H9 (cell line): ENCODE measurements around the gene TRIP10. TPM values are rescaled to one million over a fixed set of nuclear protein-coding genes. Genes with fewer than 3 reads are reported as not detected.

Source experiments
- DNase-seq: peaks from one replicate; pipeline ENCODE4 v3.0.0-alpha.2; 2017
- H2AFZ ChIP-seq: one replicate; pipeline ENCODE4 v1.6.1; 2013; ENCODE audit warnings: mild to moderate bottlenecking, low read length, control low read depth, moderate library complexity
- H2AK5ac ChIP-seq: 2 replicates; pipeline ENCODE4 v1.6.1; 2013; ENCODE audit warnings: low read length, control low read depth, mixed read lengths; ENCODE audit not compliant: insufficient read length
- H2BK120ac ChIP-seq: one replicate; pipeline ENCODE4 v1.6.1; 2013; ENCODE audit warnings: low read depth, mild to moderate bottlenecking, low read length, control low read depth, inconsistent platforms; ENCODE audit not compliant: poor library complexity, severe bottlenecking
- H2BK12ac ChIP-seq: 2 replicates; pipeline ENCODE4 v1.6.1; 2013; ENCODE audit warnings: low read length, control low read depth, mixed read lengths, low read depth; ENCODE audit not compliant: insufficient read length
- H2BK15ac ChIP-seq: 2 replicates; pipeline ENCODE4 v1.6.1; 2013; ENCODE audit warnings: low read depth, low read length, control low read depth
- H2BK20ac ChIP-seq: one replicate; pipeline ENCODE4 v1.6.1; 2013; ENCODE audit warnings: low read depth, mild to moderate bottlenecking, low read length, control low read depth, inconsistent platforms; ENCODE audit not compliant: poor library complexity, severe bottlenecking
- H2BK5ac ChIP-seq: 2 replicates; pipeline ENCODE4 v1.6.1; 2013; ENCODE audit warnings: low read length, control low read depth, mixed read lengths; ENCODE audit not compliant: insufficient read length
- H3K14ac ChIP-seq: 2 replicates; pipeline ENCODE4 v1.6.1; 2013; ENCODE audit warnings: low read length, control low read depth; ENCODE audit not compliant: insufficient read depth
- H3K18ac ChIP-seq: 2 replicates; pipeline ENCODE4 v1.6.1; 2013; ENCODE audit warnings: low read depth, mild to moderate bottlenecking, mixed read lengths, low read length, control low read depth; ENCODE audit not compliant: insufficient read length
- H3K23ac ChIP-seq: 2 replicates; pipeline ENCODE4 v1.6.1; 2013; ENCODE audit warnings: low read length, control low read depth, mixed read lengths, low read depth; ENCODE audit not compliant: insufficient read length
- H3K23me2 ChIP-seq: 2 replicates; pipeline ENCODE4 v1.6.1; 2013; ENCODE audit warnings: low read depth, mild to moderate bottlenecking, mixed read lengths, low read length, control low read depth; ENCODE audit not compliant: insufficient read length, poor library complexity, severe bottlenecking
- H3K27ac ChIP-seq: 2 replicates; pipeline ENCODE4 v1.5.1; 2013; ENCODE audit warnings: low read length, control low read depth, mixed read lengths, low read depth; ENCODE audit not compliant: insufficient read length
- H3K27me3 ChIP-seq: 2 replicates; pipeline ENCODE4 v1.6.1; 2013; ENCODE audit warnings: low read length, control low read depth, inconsistent platforms; ENCODE audit not compliant: insufficient read depth
- H3K4ac ChIP-seq: 2 replicates; pipeline ENCODE4 v1.6.1; 2013; ENCODE audit warnings: low read depth, mild to moderate bottlenecking, control low read depth, inconsistent platforms, low read length, moderate library complexity
- H3K4me1 ChIP-seq: 2 replicates; pipeline ENCODE4 v1.6.1; 2013; ENCODE audit warnings: low read length, control low read depth, inconsistent platforms; ENCODE audit not compliant: insufficient read depth
- H3K4me2 ChIP-seq: 2 replicates; pipeline ENCODE4 v1.6.1; 2013; ENCODE audit warnings: low read length, control low read depth, mixed read lengths; ENCODE audit not compliant: insufficient read length, insufficient read depth
- H3K56ac ChIP-seq: 2 replicates; pipeline ENCODE4 v1.6.1; 2013; ENCODE audit warnings: low read depth, mild to moderate bottlenecking, mixed read lengths, low read length, control low read depth; ENCODE audit not compliant: insufficient read length
- H3K79me1 ChIP-seq: 2 replicates; pipeline ENCODE4 v1.6.1; 2013; ENCODE audit warnings: low read depth, mild to moderate bottlenecking, moderate library complexity, low read length, control low read depth, inconsistent platforms; ENCODE audit not compliant: insufficient read depth, poor library complexity, severe bottlenecking
- H3K79me2 ChIP-seq: 2 replicates; pipeline ENCODE4 v1.6.1; 2013; ENCODE audit warnings: low read length, control low read depth, inconsistent platforms; ENCODE audit not compliant: insufficient read depth
- H3K9ac ChIP-seq: 2 replicates; pipeline ENCODE4 v1.6.1; 2013; ENCODE audit warnings: low read length, control low read depth, mixed read lengths; ENCODE audit not compliant: insufficient read length; ENCODE audit errors: extremely low read depth
- H3K9me3 ChIP-seq: one replicate; pipeline ENCODE4 v1.6.1; 2013; ENCODE audit warnings: low read depth, low read length, inconsistent platforms; ENCODE audit not compliant: control insufficient read depth
- H3T11ph ChIP-seq: one replicate; pipeline ENCODE4 v1.6.1; 2013; ENCODE audit warnings: mild to moderate bottlenecking, low read length, control low read depth, inconsistent platforms
- H4K20me1 ChIP-seq: one replicate; pipeline ENCODE4 v1.6.1; 2013; ENCODE audit not compliant: control insufficient read depth, insufficient read length, insufficient read depth
- H4K5ac ChIP-seq: 2 replicates; pipeline ENCODE4 v1.6.1; 2013; ENCODE audit warnings: low read depth, mild to moderate bottlenecking, mixed read lengths, low read length, control low read depth; ENCODE audit not compliant: insufficient read length
- H4K8ac ChIP-seq: replicated peaks from 2 replicates; pipeline ENCODE4 v1.6.1; 2013; ENCODE audit warnings: low read length, control low read depth, mixed read lengths, low read depth; ENCODE audit not compliant: insufficient read length
- H4K91ac ChIP-seq: 2 replicates; pipeline ENCODE4 v1.6.1; 2013; ENCODE audit warnings: low read depth, mild to moderate bottlenecking, moderate library complexity, mixed read lengths, low read length, control low read depth; ENCODE audit not compliant: insufficient read length
- H3K27ac Mint-ChIP-seq, 3 experiments: 2 replicates in 2 of 3; 3 replicates in 1 of 3; pipeline ENCODE4 v1.8.0; 2020 to 2021; ENCODE audit warnings: mixed read lengths in 3 of 3, mild to moderate bottlenecking in 1 of 3, moderate library complexity in 1 of 3
- H3K27me3 Mint-ChIP-seq: 2 replicates; pipeline ENCODE4 v1.8.0; 2021; ENCODE audit warnings: low read depth, mild to moderate bottlenecking, moderate library complexity, mixed read lengths
- H3K36me3 Mint-ChIP-seq, 3 experiments: 2 replicates in 2 of 3; 3 replicates in 1 of 3; pipeline ENCODE4 v1.8.0; 2020 to 2021; ENCODE audit warnings: low read depth in 3 of 3, mixed read lengths in 3 of 3; ENCODE audit not compliant: insufficient read depth in 1 of 3
- H3K4me1 Mint-ChIP-seq, 2 experiments: 2 replicates each; pipeline ENCODE4 v1.8.0; 2020; ENCODE audit warnings: mixed read lengths in 2 of 2
- H3K4me3 Mint-ChIP-seq, 2 experiments: 2 replicates in 1 of 2; 3 replicates in 1 of 2; pipeline ENCODE4 v1.8.0; 2020 to 2021; ENCODE audit warnings: mild to moderate bottlenecking in 2 of 2, mixed read lengths in 2 of 2, moderate library complexity in 1 of 2
- H3K9me3 Mint-ChIP-seq, 2 experiments: 2 replicates in 1 of 2; 3 replicates in 1 of 2; pipeline ENCODE4 v1.8.0; 2020; ENCODE audit warnings: mild to moderate bottlenecking in 2 of 2, mixed read lengths in 2 of 2, moderate library complexity in 1 of 2
- WGBS: extraction: QIAGEN DNeasy Blood & Tissue Kit; methylation state at CpG from one replicate; pipeline ENCODE4 v1.1.7; 2013; ENCODE audit warnings: missing lambda C conversion rate, low lambda C conversion rate, mixed read lengths; ENCODE audit not compliant: insufficient read length; ENCODE audit errors: extremely low coverage; 5-methylcytosine and 5-hydroxymethylcytosine counted together
- total RNA-seq: library from RNA; stranded (reverse); gene quantifications from 2 replicates; pipeline ENCODE4 v1.2.1, GENCODE V29; 2021
- TF ChIP-seq, protein P1 (sequence below): fragments of 200-600 bp; sonication (generic); conservative IDR thresholded peaks from 3 replicates; pipeline ENCODE4 v1.8.0; 2021; ENCODE audit warnings: antibody characterized with exemption, mild to moderate bottlenecking

The TRIP10 gene
- total RNA-seq, 1 experiment from 2014 or later, result 56.4 TPM

DNA sequence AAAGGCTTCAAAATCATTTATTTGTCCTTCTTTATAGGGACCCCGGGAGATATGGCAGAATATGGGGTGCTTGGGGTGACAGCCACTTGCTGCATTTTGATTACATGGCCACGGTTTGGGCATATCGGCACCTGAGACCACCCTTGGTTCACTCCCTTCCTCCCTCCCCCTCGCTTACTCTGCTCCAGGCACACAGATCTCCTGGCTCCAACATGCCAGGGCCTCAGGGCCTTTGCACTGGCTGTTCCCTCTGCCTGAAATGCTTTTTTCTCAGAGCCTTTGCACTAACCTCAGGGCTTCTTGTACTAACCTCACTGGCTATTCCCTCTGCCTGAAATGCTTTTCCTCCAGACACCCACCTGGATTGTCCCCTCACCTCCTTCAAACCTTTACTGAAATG, 56.8 kb downstream of the TRIP10 start:
- Histone ChIP-seq H3K27ac (no peak overlapping the region), H3K9me3 (peaks cover 14% of the 10 kb centered on the region), H2AFZ (no peak overlapping the region), H2BK12ac (no peak overlapping the region), H2BK120ac (no peak overlapping the region), H3K4me1 (no peaks in the 10 kb centered on the region; the same call in 1 of the 2 replicates), H3K23ac (no peak overlapping the region), H3K9ac (no peak overlapping the region), H2BK5ac (no peak overlapping the region), H3K4me2 (no peak overlapping the region), H2BK20ac (no peak overlapping the region), H3K56ac (no peak overlapping the region), H3K23me2 (peaks cover 3% of the 10 kb centered on the region), H2BK15ac (no peak overlapping the region), H3K4ac (no peak overlapping the region), H3K14ac (no peak overlapping the region), H3T11ph (no peak overlapping the region), H4K20me1 (no peaks in the 10 kb centered on the region), H3K79me1 (no peaks in the 10 kb centered on the region), H2AK5ac (no peak overlapping the region), H3K79me2 (no peaks in the 10 kb centered on the region), H4K91ac (no peak overlapping the region), H3K27me3 (no peaks in the 10 kb centered on the region), H4K8ac (no peak overlapping the region), H3K18ac (no peak overlapping the region), H4K5ac (no peak overlapping the region)
- DNase-seq, result no peak
- Mint-ChIP-seq H3K27ac (no peak overlapping the region), H3K4me3 (no peak overlapping the region), H3K4me1 (peaks cover 6% of the 10 kb centered on the region in 2 experiments; a peak in 3 of 4 replicates), H3K36me3 (peaks cover 4 to 14% (median 14%) of the 10 kb centered on the region in 3 experiments; a peak in 6 of 7 replicates), H3K9me3 (peaks cover 35 to 72% of the 10 kb centered on the region in 2 experiments), H3K27me3 (peaks cover 15% of the 10 kb centered on the region)
- no CpG with 5 or more reads among the region's 4 CpGs for WGBS
- TF ChIP-seq, protein P1, sequence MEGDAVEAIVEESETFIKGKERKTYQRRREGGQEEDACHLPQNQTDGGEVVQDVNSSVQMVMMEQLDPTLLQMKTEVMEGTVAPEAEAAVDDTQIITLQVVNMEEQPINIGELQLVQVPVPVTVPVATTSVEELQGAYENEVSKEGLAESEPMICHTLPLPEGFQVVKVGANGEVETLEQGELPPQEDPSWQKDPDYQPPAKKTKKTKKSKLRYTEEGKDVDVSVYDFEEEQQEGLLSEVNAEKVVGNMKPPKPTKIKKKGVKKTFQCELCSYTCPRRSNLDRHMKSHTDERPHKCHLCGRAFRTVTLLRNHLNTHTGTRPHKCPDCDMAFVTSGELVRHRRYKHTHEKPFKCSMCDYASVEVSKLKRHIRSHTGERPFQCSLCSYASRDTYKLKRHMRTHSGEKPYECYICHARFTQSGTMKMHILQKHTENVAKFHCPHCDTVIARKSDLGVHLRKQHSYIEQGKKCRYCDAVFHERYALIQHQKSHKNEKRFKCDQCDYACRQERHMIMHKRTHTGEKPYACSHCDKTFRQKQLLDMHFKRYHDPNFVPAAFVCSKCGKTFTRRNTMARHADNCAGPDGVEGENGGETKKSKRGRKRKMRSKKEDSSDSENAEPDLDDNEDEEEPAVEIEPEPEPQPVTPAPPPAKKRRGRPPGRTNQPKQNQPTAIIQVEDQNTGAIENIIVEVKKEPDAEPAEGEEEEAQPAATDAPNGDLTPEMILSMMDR, result no peak
